ENCODE measurements around the gene C10orf71. TPM values are rescaled to one million over a fixed set of nuclear protein-coding genes. Genes with fewer than 3 reads are reported as not detected.

C10orf71 gene
- total RNA-seq, 1 donor from 2014 or later, result not detected

DNA sequence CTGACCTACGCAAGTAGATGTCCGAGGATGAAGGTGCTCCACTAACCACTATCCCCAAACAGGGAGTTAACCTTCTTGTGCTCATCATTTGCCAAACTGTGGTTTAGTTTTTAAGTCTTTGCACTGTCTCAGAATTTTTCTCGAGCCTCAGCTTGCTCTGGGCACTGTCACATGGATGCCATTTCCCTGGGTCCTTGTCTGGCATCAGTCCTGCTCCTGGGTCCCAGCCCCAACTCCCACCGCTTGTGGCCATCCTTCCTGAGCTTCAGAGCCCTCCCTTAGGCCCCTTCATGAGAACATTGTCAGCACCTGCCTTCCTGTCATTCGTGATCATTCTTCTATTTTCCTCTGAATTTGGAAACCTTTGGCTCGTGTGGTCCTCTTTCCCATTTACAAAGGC lies 33.8 kb downstream of the C10orf71 start:
- ATAC-seq (no peak), DNase-seq (ENCODE audit: low spot score) (no peak)

DNA sequence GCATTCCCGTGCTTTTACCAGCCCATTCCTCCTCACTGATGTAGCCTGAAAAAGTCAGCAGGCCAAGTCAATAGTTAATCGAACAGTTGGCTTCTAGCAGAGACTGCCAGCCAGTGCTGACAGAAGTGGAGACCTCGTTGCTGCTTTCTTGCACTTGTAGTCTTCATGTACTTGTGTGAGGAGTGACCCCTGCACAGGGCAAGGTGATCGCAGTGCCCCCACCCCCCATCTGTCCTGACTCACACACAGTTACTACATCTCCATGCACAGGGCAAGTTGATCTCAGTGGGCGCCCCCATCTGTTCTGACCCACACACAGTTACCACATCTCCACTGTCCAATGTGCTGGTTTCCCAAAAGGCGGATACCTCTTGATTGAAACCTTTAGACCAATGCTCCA lies 34.2 kb downstream of the C10orf71 start:
- DNase-seq (ENCODE audit: low spot score), result no peak
- no peak for ATAC-seq

DNA sequence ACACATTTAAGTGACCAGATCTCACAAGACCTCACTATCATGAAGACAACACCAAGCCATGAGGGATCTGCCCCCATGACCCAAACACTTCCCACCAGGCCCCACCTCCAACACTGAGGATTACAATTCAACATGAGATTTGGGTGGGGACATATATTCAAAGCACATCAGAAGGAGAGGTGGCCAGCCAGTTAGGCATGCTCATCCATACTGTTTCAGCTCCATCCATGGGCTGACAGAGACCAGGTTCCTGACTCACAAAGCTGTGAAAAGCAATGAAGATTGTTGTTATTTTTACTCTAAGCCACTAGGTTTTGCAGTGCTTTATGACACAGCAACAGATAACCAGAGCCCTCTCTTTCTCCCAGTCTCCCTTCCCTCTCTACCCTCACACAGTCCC lies 36.0 kb downstream of the C10orf71 start:
- DNase-seq (ENCODE audit: low spot score) (no peak), ATAC-seq (no peak)

DNA sequence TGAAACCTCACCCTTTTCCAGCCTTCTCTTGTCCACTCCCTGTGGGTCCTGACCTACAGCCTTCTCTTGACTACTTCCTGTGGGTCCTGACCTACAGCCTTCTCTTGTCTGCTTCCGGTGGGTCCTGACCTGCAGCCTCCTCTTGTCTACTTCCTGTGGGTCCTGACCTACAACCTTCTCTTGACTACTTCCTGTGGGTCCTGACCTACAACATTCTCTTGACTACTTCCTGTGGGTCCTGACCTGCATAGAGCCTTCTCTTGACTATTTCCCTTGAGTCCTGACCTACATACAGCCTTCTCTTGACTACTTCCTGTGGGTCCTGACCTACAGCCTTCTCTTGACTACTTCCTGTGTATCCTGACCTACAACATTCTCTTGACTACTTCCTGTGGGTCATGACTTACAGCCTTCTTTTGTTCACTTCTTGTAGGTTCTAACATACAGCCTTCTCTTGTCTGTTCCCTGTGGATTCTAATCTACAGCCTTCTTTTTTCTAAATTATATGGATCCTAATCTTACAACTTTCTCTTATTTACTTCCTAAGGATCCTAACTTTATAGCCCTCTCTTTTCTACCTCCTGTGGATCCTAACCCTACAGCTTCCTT lies 36.5 kb downstream of the C10orf71 start:
- ATAC-seq (no peak), DNase-seq (ENCODE audit: low spot score) (no peak)

DNA sequence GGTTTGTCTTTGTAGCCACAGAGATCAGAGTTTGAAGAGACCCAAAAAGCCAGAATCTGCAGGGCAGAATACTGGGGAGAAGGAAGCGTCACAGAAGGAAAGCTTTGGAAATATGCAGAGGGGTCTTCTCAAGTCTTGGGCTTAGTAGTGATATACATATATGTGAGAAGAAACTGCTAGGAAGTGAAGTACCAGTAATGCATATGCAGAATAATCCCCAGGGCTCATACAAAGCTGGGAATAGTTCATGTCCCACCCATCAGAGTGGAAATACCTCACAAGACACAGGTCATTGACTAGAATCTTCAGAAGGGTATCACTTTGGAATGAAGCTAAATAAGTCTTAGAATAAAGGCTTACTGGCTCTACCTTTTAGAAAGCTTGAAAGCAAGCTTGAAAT lies 39.6 kb downstream of the C10orf71 start:
- ATAC-seq (no peak), DNase-seq (ENCODE audit: low spot score) (no peak)

DNA sequence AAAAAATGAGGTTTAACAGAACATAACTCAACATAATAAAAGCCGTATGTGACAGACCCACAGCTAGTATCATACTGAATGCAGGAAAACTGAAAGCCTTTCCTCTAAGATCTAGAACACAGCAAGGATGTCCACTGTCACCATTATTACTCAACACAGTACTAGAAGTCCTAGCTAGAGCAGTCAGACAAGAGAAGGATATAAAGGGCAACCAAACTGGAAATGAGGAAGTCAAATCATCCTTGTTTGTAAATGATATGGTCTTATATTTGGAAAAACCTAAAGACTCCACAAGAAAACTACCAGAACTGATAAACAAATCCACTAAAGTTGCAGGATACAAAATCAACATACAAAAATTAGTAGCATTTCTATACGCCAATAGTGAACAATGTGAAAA lies 45.9 kb downstream of the C10orf71 start:
- ATAC-seq (no peak), DNase-seq (ENCODE audit: low spot score) (no peak)

DNA sequence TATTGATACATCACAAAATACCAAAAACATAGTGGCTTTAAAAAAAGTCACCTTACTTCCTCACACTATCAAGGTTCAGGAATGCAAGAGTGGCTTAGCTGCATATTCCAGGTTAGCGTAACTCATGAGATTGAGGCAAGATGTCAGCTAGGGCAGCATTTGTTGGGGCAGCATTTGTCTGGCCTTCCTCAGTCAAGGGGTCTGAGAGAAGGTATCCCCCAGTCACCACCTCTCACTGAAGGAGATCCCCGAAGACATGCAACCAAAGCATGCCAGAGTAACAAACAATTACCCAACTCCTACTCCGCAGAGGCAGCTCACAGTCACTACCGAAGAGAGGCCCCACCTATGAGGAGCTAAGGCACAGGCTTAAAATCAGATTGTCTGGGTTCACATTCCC lies 48.4 kb downstream of the C10orf71 start:
- ATAC-seq, result no peak
- no peak for DNase-seq (ENCODE audit: low spot score)

DNA sequence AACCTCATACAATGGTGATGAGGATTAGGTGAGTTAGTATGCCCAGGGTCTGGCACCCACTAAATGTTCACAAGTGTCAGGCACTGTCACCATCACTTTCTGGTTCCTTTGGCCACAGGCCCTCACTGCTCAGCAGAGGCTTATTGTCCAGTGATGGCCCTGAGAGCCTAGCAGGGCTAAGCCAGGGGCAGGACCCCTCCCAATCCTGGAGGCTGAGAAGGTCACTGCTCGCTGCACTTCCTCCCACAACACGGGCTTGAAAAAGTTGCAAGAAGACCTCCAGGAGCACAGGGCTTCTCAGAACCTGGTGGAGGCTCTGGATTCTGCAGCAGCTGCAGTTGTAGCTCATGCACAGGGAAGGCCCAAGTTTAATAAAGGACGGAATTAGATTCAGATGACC lies 48.9 kb downstream of the C10orf71 start:
- ATAC-seq (no peak), DNase-seq (ENCODE audit: low spot score) (peak; percentile 29)

DNA sequence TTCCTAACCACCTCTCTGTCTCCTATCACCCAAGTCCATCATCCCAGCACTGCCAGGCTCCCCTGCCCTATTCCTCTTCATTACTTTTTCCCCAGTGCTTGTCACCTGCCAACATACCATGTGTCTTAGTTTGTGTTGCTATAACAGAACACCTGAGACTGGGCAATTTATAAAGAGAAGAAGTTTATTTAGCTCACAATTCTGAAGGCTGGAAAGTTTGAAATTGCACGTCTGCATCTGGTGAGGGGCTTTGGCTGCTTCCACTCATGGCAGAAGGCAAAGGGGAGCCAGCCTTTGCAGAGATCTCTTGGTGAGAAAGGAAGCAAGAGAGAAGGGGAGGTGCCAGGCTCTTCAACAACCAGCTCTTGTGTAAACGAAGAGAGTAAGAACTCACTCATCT lies 49.6 kb downstream of the C10orf71 start:
- ATAC-seq (no peak), DNase-seq (ENCODE audit: low spot score) (no peak)

DNA sequence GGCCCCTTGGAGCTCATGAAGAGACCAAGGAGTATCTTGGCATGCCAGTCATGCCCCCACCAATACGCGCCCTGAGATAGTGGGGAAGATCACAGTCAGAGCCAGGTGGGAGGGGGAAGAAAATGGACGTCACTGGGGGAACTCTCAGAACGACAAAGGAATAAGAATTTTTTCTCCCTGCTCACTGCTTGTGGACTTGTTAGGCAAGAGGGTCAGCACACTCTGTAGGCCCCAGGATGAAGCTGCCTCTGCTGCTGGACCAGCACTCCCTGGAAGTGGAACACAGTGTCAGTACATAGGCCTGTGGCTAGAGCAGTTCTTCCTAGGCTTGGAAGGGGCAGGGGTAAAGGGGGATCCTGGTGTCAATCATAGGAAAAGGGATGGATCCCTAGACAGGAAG lies 50.4 kb downstream of the C10orf71 start:
- DNase-seq (ENCODE audit: low spot score), result no peak
- ATAC-seq, result no peak

DNA sequence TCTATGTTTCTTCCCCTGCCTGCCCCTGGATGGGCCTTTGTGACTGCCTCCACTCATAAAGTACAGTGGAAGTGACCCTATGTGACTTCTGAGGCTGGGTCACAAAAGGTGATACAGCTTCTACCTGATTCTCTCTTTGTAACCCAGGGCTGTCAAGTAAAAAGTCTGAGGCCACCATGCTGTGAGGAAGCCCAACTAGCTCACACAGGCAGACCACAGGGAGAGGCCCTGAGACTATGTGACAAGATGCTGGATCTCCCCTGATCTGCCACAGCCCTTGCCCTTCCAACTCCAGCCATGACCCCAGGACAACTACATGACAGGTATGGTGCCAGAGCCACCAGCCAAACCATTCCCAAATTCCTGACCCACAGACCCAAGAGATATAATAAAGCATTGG lies 51.2 kb downstream of the C10orf71 start:
- ATAC-seq, result no peak
- DNase-seq (ENCODE audit: low spot score), result no peak

DNA sequence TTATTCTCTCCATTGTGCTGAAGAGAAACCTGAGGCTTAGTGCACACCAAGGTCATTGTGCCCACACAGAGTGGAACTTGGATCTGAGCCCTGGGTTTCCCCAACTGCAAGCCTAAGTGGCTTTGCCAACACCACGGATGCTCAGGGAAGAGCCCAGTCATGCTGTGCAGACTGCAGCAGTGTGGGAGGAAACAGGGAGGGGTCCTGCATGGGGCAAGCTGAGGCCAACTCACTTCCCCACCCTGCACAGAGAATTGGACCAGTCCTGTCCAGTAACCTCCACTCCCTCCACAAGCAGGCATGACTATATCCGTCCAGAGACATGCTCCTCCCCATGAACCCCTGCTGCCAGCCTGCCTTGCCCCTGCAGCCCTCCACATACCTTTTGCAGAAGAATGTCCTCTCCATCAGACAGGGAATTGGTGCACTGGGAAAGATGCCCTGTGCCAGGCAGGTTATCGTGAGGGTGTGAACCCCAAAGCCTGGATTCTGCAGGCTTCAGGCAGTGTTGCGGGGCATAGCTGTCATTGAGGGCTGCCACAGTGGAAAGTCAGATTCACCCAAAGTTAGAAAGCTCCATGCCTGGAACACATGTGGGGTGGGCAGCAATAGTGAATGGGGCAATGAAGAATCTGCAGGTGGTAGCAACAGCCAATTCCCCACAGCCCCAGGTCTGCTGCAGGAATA lies 52.0 kb downstream of the C10orf71 start:
- DNase-seq (ENCODE audit: low spot score) (no peak), ATAC-seq (no peak)

DNA sequence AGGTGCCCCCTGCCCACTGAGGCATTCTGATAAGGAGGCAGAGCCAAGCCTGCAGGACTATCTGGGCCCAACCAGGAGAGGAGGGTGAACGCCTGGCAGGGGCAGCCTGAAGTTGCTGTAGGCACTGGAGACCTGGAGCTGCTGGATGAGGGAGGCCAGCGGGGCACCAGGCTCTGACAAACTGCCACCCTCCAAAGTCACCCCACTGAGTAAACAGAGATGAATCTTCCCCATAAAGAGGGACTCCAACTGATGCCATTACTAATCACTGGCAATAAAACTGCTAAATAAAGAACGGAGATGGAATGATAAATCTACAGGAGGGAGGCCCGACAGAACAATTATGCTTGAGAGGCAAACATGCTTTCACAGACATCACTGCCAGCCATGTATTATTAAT lies 52.7 kb downstream of the C10orf71 start:
- no peak for DNase-seq (ENCODE audit: low spot score)
- ATAC-seq, result no peak

DNA sequence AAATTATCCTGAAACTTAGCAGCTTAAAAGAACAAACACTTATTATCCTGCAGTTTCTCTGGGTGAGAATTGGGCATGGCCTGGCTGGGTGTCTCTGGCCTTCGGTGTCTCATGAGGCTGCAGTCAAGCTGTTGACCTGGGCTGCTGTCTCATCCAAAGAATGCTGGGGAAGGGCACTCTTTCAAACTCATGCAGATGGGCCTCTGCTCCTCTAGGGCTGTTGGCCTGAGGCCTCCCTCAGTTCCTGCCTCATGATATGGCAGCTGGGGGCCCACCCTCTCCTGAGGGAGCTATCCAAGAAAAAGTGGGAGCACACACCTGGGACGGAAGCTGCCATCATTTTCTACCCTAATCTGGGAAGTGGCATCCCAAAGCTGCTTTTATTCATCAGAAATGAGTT lies 53.4 kb downstream of the C10orf71 start:
- no peak for ATAC-seq
- no peak for DNase-seq (ENCODE audit: low spot score)

DNA sequence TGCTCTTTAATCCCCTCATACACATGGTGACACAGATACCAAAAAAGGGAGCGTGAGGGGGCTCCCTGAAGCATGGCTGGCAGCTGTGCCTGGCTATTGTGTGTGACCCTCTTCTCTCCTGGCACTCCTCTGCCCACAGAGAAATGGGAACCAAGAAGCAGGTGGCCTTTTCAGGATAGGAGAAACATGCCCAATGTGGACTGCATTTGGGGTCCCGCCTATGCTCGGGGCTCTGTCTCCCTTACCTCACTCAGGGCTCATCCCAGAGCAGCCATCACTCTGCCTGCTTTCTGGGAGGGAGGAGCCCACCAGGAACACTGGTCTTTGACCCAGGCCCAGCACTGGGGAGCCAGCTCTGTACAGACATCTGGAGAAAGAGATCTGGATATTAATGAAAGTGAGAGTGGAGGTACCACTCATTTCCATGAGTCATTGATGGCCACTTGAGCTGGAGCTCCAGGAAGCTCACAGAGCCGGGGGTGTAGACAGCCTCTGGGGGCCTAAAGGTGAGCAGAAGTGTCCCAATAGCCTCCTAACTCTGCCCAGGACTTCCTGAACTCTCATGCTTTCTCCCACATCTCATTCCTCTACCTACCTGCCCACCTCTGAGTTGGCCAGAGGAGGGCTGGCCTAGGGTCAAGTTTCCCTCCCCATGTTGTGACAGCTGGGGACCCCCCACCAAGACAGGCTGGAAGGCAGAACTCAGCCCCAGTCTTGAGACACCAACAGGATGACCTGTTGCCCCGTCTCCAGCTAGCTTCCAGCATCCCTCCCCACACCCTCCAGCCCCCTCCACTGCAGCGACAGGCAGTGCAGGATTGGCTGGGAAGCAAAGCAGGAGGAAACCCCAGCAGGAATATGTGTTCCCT lies 54.3 kb downstream of the C10orf71 start:
- ATAC-seq (no peak), DNase-seq (ENCODE audit: low spot score) (no peak)

DNA sequence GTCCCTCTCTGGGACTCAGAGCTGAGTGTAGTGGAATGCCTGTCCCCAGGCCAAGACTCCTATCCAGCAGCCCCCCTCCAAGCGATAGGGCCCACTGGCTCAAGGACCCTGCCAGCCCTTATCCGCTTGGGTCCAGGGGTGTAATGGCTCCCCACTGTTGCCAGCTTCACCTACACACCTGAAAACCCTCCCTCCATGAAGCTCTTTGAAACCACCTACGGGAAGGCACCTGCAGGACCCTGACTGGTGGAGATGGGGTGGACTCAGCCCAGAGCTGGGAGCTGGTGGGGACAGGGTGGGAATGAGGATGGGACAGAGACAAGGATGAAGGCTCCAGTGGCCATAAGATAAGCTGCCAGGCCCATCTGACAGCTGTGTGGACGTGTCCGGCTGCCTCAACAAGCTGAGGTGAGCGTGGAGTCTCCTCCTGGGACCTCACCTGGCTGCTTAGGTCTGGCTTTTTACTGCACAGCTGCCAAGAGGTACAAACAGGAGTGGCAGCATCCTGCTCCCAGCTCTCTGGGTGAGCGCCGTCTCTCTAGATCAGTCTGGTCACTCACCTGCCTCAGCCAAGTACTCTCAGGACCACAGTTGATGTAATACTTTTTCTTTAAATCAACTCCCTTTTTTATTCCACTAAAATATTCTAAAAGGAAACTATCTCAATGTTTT lies 55.1 kb downstream of the C10orf71 start:
- ATAC-seq (no peak), DNase-seq (ENCODE audit: low spot score) (no peak)

DNA sequence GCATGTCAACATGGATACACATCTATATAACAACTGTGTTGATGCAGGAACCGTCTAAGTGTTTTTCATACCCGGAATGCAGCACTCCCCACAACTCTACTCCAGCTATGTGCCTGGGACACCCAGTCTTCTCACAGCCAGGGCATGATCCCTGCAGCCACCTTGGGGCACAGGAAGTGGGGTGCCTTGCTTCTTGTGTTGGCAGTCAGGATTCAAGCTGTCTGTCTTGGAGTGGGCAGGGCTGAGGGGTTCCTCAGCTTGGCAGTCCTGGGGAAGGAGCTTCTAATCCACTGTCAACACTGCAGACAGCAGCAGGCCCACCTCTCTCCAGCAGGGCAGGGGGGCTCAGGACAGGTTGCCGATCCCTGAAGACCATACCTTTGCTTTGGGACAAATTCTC lies 55.6 kb downstream of the C10orf71 start:
- DNase-seq (ENCODE audit: low spot score) (no peak), ATAC-seq (no peak)

DNA sequence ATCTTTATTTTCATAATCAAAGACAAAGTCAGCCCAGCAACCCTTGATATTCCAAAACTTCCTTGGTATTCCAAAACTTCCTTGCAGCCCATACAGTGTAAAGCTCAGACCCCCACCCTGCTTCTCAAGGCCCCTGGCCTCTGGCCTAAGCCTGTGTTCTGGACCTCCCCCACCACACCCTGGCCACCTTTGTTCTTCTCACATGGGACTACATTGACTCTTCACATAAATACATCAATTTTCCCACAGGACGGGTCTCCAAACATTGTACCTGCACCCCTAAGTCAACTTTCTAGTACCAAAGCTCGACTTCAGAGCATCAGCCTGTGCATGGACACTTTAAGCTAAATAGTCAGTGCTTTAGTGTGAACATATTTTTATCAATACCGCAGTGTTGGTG lies 56.3 kb downstream of the C10orf71 start:
- no peak for DNase-seq (ENCODE audit: low spot score)
- no peak for ATAC-seq

DNA sequence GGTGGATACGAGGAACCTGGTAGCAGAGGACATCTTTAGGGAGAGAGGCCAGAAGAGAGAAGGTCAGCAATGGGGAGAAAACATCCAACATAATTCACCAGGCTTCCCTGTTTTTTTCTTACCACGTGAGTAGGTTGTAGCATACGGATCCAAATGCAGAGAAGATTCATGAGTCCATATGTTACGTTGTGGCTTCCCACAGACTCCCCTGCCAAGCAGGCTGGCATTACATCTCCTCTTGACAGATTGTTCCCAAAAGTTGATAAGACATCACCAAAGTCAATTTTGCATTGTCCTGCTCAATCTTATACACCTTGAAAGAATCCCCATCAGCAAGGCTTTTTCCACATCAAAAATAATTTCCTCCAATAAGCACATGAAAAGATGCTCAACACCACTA lies 57.2 kb downstream of the C10orf71 start:
- ATAC-seq (no peak), DNase-seq (ENCODE audit: low spot score) (no peak)

DNA sequence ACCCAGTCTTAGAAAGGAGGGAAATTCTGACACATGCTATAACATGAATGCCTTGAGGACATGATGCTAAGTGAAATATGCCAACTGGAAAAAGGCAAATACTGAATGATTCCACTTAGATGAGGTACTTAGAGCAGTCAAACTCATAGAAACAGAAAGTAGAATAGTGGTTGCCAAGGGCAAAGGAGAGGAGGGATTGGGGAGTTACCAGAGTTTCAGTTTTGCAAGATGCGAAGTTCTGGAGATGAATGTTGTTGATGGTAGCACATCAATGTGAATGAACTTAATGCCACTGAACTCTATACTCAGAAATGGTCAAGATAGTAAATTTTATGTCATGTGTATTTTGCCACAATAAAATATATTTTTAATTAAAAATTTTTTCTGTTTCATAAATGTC lies 58.0 kb downstream of the C10orf71 start:
- no peak for DNase-seq (ENCODE audit: low spot score)
- no peak for ATAC-seq

DNA sequence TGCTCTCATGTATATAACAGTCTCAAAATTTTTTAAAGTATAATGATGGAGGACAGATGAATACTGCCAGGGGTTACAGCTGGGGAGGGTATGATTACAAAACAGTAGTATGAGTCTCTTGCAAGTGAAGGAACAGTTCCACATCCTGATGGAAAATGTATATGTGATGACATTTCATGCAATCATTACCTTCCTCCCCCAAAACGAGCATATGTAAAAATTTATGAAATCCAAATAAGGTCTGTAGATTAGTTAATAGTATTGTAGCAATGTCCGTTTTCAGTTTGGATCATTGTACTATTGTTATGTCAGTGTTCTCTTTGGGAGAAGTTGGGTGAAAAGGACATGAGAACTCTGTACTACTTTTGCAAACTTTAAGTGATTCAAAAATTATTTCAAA lies 58.9 kb downstream of the C10orf71 start:
- ATAC-seq, result no peak
- DNase-seq (ENCODE audit: low spot score), result no peak
